GM12878 (cell line): ENCODE data around the gene DOCK2. TPM values are rescaled to one million over a fixed set of nuclear protein-coding genes. Genes with fewer than 3 reads are reported as not detected.

Experiments used
- ATAC-seq: fragments of 200-7000 bp; cut with Tn5 transposase; 3 replicates; pipeline ENCODE4 v1.9.1; 2020; ENCODE audit warnings: mild to moderate bottlenecking, moderate library complexity
- BruUV-seq: library from RNA; stranded (reverse); fragments of 400-500 nt; replicated peaks from 2 replicates; lab custom pipeline; 2021; lab: Mats Ljungman, UMichigan
- CTCF ChIA-PET: fragments of 300-600 bp; sonication (Branson Sonifier 250); formaldehyde crosslinking; extraction: SDS; loops from one replicate; lab custom pipeline; 2021; ENCODE audit warnings: inconsistent platforms; lab: Yijun Ruan, JAX
- POLR2A ChIA-PET: fragments of 350-600 bp; formaldehyde crosslinking; extraction: SDS; loops from one replicate; lab custom pipeline; 2021; ENCODE audit warnings: inconsistent platforms; lab: Charles Lee
- RAD21 ChIA-PET: fragments of 300-600 bp; sonication (Branson Sonifier 250); formaldehyde crosslinking; loops from one replicate; lab custom pipeline; 2023; ENCODE audit warnings: antibody characterized with exemption; ENCODE audit not compliant: unreplicated experiment; lab: Charles Lee
- SMC1A ChIA-PET: fragments of 300-600 bp; sonication (Branson Sonifier 250); formaldehyde crosslinking; loops from one replicate; lab custom pipeline; 2023; ENCODE audit not compliant: unreplicated experiment, uncharacterized antibody; lab: Charles Lee
- DNase-seq: peaks from one replicate; pipeline ENCODE4 v3.0.0-alpha.2; 2011; ENCODE audit warnings: low read depth, low spot score
- FAIRE-seq: peaks from 3 replicates; lab custom pipeline; 2011; peaks lifted over from hg19 to GRCh38; lab: Jason Lieb, UNC
- H2AFZ ChIP-seq: 2 replicates; pipeline ENCODE4 v1.6.0; 2011; ENCODE audit warnings: low read depth, low read length, control low read depth; ENCODE audit not compliant: control insufficient read depth
- H3K27ac ChIP-seq: 2 replicates; pipeline ENCODE4 v1.5.1; 2011; ENCODE audit warnings: control low read depth; ENCODE audit not compliant: control insufficient read depth, insufficient read depth
- H3K27me3 ChIP-seq, 2 experiments: replicated peaks in 1 of 2; 2 replicates each; pipeline versions ENCODE4 v1.6.0 to v1.6.1; 2011; ENCODE audit warnings: low read length in 1 of 2; ENCODE audit not compliant: control insufficient read depth in 2 of 2, insufficient read depth in 2 of 2
- H3K36me3 ChIP-seq, 2 experiments: 2 replicates each; pipeline ENCODE4 v1.5.1; 2011; ENCODE audit warnings: low read length in 1 of 2; ENCODE audit not compliant: control insufficient read depth in 2 of 2, insufficient read depth in 2 of 2
- H3K4me1 ChIP-seq: 2 replicates; pipeline ENCODE4 v1.6.1; 2011; ENCODE audit warnings: mild to moderate bottlenecking, low read length, moderate library complexity, mixed read lengths; ENCODE audit not compliant: control insufficient read depth, insufficient read depth
- H3K4me2 ChIP-seq: 2 replicates; pipeline ENCODE4 v1.6.0; 2011; ENCODE audit warnings: control low read depth; ENCODE audit not compliant: control insufficient read depth, insufficient read depth
- H3K4me3 ChIP-seq: fragments of 200-600 bp; sonication (generic); 2 replicates; pipeline ENCODE4 v1.5.1; 2016
- H3K79me2 ChIP-seq: 2 replicates; pipeline ENCODE4 v1.6.0; 2011; ENCODE audit warnings: low read length; ENCODE audit not compliant: control insufficient read depth, insufficient read depth
- H3K9ac ChIP-seq: 2 replicates; pipeline ENCODE4 v1.8.0; 2011; ENCODE audit warnings: low read length, control low read depth, mixed read lengths; ENCODE audit not compliant: control insufficient read depth, insufficient read depth
- H3K9me3 ChIP-seq: replicated peaks from 3 replicates; pipeline ENCODE4 v1.5.1; 2011; ENCODE audit warnings: mild to moderate bottlenecking, low read length; ENCODE audit not compliant: control insufficient read depth, insufficient read depth
- H4K20me1 ChIP-seq: 2 replicates; pipeline ENCODE4 v1.6.0; 2011; ENCODE audit not compliant: control insufficient read depth, insufficient read depth
- HDGF ChIP-seq: fragments of 450-650 bp; IDR thresholded peaks from 2 replicates; pipeline ENCODE4 v1.6.1; 2016; ENCODE audit warnings: antibody characterized with exemption
- IKZF2 ChIP-seq, 2 experiments: fragments of 450-650 bp; IDR thresholded peaks; 2 replicates each; pipeline ENCODE4 v1.6.1; 2017; ENCODE audit warnings: mild to moderate bottlenecking in 2 of 2, moderate library complexity in 2 of 2
- JUND ChIP-seq: IDR thresholded peaks from 2 replicates; pipeline ENCODE4 v1.6.1; 2012; ENCODE audit warnings: low read depth, mild to moderate bottlenecking, low read length, improper control_type of control experiment, moderate library complexity
- NR2F1 ChIP-seq: fragments of 450-650 bp; conservative IDR thresholded peaks from 2 replicates; pipeline ENCODE4 v1.6.1; 2017; ENCODE audit warnings: mild to moderate bottlenecking
- SP1 ChIP-seq: IDR thresholded peaks from one replicate; pipeline ENCODE4 v1.6.1; 2011; ENCODE audit warnings: low read depth, low read length
- ZZZ3 ChIP-seq: IDR thresholded peaks from 2 replicates; pipeline ENCODE4 v1.6.1; 2011; ENCODE audit warnings: low read depth; ENCODE audit not compliant: control insufficient read depth, insufficient read length
- WGBS: methylation state at CpG from one replicate; pipeline ENCODE4 v1.1.6; 2016; ENCODE audit warnings: low lambda C conversion rate; ENCODE audit not compliant: insufficient replicate concordance, insufficient coverage; ENCODE audit errors: missing lambda C conversion rate; 5-methylcytosine and 5-hydroxymethylcytosine counted together
- in situ Hi-C: fragments of 300-500 bp; cut with MboI; formaldehyde crosslinking; loops from 9 replicates; pipeline ENCODE4 v1.14.3; 2018; ENCODE audit warnings: mixed read lengths
- intact Hi-C: fragments of 100-400 bp; cut with micrococcal nuclease; formaldehyde crosslinking; loops from one replicate; pipeline ENCODE4 v1.14.2; 2022; ENCODE audit not compliant: unreplicated experiment
- polyA plus RNA-seq, 11 experiments: library from polyadenylated mRNA; depleted of rRNA in 4 of 11; unstranded in 6 of 11; stranded (reverse) in 5 of 11; fragments of >200 nt; fragmentation: Nextera tagmentation in 4 of 11; fragmentation: Illumina TruSeq in 1 of 11; extraction: Ambion mirVana in 4 of 11; extraction: Trizol in 1 of 11; gene quantifications; 1 replicate in 1 of 11; 2 replicates in 10 of 11; pipeline versions ENCODE4 v1.2.1 to v1.2.3, GENCODE V29; 2011 to 2016; ENCODE audit warnings: inconsistent platforms in 2 of 11, missing spikeins in 2 of 11, low read depth in 1 of 11
- total RNA-seq, 4 experiments: library from RNA; depleted of rRNA in 3 of 4; stranded (reverse); fragments of >200 nt in 3 of 4; fragmentation: Illumina TruSeq in 1 of 4; extraction: Trizol in 1 of 4; gene quantifications; 2 replicates each; pipeline versions ENCODE4 v1.2.1 to v1.2.3, GENCODE V29; 2013 to 2021
- TF ChIP-seq, protein P1 (sequence below): fragments of 450-650 bp; IDR thresholded peaks from 2 replicates; pipeline ENCODE4 v1.6.1; 2016; ENCODE audit warnings: mild to moderate bottlenecking
- TF ChIP-seq, protein P2 (sequence below): fragments of 150-350 bp; IDR thresholded peaks from 2 replicates; pipeline ENCODE4 v1.6.1; 2016; ENCODE audit warnings: low read depth, low read length
- TF ChIP-seq, protein P3 (sequence below): fragments of 450-650 bp; conservative IDR thresholded peaks from 2 replicates; pipeline ENCODE4 v1.6.1; 2017; ENCODE audit warnings: mild to moderate bottlenecking, moderate library complexity

Gene DOCK2
- total and polyA plus RNA-seq, 10 of the 15 experiments (the other 5 are each of a cell fraction or from before 2014, with no cell fraction given), result 34.2 to 192 (median 118) TPM

DNA sequence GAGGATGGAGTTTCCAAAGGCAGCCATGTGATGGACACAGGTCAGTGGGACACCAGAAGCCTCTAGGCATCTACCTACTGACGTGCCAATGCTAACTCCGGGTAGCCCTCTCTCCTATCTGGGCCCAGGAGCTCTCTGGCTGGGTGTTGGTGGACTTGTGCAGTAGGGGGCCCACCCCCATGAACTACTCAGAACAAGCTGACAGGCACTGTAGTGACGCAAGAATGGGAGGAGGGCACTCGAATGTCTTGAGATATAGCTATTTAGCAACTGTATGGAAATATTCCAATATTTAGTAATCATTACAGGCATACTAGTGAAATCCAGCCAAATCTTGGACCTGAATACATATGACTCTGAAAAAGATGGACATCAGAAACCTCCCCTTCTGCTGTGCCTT is 5.7 kb upstream of the DOCK2 start:
- ATAC-seq (no peak), FAIRE-seq (no peak), DNase-seq (no peak)
- Histone ChIP-seq H3K4me1 (0 out of 2 replicates have a peak, but pooled peaks cover 2% of the 10 kb centered on the region), H3K79me2 (no peaks in the 10 kb centered on the region), H3K4me3 (no peak overlapping the region), H3K27me3 (no peaks in the 10 kb centered on the region), H3K9me3 (no peaks in the 10 kb centered on the region; the same call in 2 of the 3 replicates), H3K36me3 (no peaks in the 10 kb centered on the region), H2AFZ (no peak overlapping the region), H3K27ac (no peak overlapping the region), H3K9ac (no peak overlapping the region), H3K4me2 (no peak overlapping the region), H4K20me1 (no peaks in the 10 kb centered on the region)
- 58% methylated on average over 4 of the region's 4 CpGs for WGBS
- BruUV-seq, result no TSS peak
- CTCF ChIA-PET, result interaction anchor here (1.1 kb wide), 2 partner anchors 49 to 349 kb away, joined by 3 to 4 read pairs; partner anchors contain the start of gene INSYN2B
- intact Hi-C loops, result no loop called here
- RAD21 ChIA-PET, result no interaction called here
- POLR2A ChIA-PET, result interaction anchor here (0.5 to 0.6 kb wide), 2 partner anchors 23 to 418 kb away, joined by 3 read pairs; no protein-coding TSS in a partner anchor
- in situ Hi-C loops, result no loop called here
- SMC1A ChIA-PET, result interaction anchor here (0.7 to 0.9 kb wide), 2 partner anchors 22 to 40 kb away, joined by 3 read pairs; no protein-coding TSS in a partner anchor
- no peak for TF ChIP-seq JUND
- TF ChIP-seq NR2F1, result no peak
- TF ChIP-seq, protein P1, sequence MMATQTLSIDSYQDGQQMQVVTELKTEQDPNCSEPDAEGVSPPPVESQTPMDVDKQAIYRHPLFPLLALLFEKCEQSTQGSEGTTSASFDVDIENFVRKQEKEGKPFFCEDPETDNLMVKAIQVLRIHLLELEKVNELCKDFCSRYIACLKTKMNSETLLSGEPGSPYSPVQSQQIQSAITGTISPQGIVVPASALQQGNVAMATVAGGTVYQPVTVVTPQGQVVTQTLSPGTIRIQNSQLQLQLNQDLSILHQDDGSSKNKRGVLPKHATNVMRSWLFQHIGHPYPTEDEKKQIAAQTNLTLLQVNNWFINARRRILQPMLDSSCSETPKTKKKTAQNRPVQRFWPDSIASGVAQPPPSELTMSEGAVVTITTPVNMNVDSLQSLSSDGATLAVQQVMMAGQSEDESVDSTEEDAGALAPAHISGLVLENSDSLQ, result no peak

DNA sequence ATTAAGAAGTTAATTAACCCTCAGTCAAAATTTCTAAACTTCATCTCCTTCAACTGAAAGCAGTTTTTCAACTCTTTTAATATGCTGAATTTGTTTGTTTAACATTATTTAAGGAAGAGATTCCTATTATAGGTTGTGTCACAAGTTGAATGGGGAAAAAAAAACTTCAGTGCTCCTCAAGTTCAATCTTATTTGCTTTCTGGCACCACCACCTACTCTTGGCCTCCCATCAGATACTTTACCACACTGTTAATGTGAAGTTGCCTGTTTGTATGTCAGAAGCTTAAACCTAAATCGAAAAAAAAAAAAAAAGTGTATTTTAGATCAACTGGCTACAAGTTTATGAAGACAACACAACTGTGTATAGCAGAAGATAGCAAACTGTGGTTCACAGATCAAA is 4.1 kb upstream of the DOCK2 start:
- H3K79me2 ChIP-seq, result peaks cover 14% of the 10 kb centered on the region
- H3K4me3 ChIP-seq, result no peak overlapping the region
- no peaks in the 10 kb centered on the region; the same call in 2 of the 3 replicates for H3K9me3 ChIP-seq
- intact Hi-C loops, result no loop called here
- no peak overlapping the region for H3K27ac ChIP-seq
- H3K36me3 ChIP-seq, result no peaks in the 10 kb centered on the region
- DNase-seq, result no peak
- H4K20me1 ChIP-seq, result no peaks in the 10 kb centered on the region
- CTCF ChIA-PET, result no interaction called here
- no TSS peak for BruUV-seq
- TF ChIP-seq, protein P2, sequence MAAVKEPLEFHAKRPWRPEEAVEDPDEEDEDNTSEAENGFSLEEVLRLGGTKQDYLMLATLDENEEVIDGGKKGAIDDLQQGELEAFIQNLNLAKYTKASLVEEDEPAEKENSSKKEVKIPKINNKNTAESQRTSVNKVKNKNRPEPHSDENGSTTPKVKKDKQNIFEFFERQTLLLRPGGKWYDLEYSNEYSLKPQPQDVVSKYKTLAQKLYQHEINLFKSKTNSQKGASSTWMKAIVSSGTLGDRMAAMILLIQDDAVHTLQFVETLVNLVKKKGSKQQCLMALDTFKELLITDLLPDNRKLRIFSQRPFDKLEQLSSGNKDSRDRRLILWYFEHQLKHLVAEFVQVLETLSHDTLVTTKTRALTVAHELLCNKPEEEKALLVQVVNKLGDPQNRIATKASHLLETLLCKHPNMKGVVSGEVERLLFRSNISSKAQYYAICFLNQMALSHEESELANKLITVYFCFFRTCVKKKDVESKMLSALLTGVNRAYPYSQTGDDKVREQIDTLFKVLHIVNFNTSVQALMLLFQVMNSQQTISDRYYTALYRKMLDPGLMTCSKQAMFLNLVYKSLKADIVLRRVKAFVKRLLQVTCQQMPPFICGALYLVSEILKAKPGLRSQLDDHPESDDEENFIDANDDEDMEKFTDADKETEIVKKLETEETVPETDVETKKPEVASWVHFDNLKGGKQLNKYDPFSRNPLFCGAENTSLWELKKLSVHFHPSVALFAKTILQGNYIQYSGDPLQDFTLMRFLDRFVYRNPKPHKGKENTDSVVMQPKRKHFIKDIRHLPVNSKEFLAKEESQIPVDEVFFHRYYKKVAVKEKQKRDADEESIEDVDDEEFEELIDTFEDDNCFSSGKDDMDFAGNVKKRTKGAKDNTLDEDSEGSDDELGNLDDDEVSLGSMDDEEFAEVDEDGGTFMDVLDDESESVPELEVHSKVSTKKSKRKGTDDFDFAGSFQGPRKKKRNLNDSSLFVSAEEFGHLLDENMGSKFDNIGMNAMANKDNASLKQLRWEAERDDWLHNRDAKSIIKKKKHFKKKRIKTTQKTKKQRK, result no peak
- TF ChIP-seq, protein P3, sequence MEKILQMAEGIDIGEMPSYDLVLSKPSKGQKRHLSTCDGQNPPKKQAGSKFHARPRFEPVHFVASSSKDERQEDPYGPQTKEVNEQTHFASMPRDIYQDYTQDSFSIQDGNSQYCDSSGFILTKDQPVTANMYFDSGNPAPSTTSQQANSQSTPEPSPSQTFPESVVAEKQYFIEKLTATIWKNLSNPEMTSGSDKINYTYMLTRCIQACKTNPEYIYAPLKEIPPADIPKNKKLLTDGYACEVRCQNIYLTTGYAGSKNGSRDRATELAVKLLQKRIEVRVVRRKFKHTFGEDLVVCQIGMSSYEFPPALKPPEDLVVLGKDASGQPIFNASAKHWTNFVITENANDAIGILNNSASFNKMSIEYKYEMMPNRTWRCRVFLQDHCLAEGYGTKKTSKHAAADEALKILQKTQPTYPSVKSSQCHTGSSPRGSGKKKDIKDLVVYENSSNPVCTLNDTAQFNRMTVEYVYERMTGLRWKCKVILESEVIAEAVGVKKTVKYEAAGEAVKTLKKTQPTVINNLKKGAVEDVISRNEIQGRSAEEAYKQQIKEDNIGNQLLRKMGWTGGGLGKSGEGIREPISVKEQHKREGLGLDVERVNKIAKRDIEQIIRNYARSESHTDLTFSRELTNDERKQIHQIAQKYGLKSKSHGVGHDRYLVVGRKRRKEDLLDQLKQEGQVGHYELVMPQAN, result no peak
- TF ChIP-seq IKZF2 (IDR thresholded peaks at IDR 0.05) (no peak), ZZZ3 (no peak), HDGF (no peak), SP1 (no peak)
- RAD21 ChIA-PET, result no interaction called here
- no peak overlapping the region for H2AFZ ChIP-seq
- FAIRE-seq, result no peak
- 100% methylated on average over 1 of the region's 1 CpG for WGBS
- H3K4me1 ChIP-seq, result peaks cover 7% of the 10 kb centered on the region; the same call in 1 of the 2 replicates
- H3K4me2 ChIP-seq, result no peak overlapping the region
- SMC1A ChIA-PET, result no interaction called here
- POLR2A ChIA-PET, result interaction anchor here (0.6 kb wide), 1 partner anchor 259 kb away, joined by 3 read pairs; no protein-coding TSS in a partner anchor
- ATAC-seq, result no peak
- no peak overlapping the region for H3K9ac ChIP-seq
- H3K27me3 ChIP-seq, result no peaks in the 10 kb centered on the region
- in situ Hi-C loops, result no loop called here
